HG02588 (cell line): ENCODE data around the gene ARHGAP12.
A peak's percentile ranks its signal among the peaks of the same experiment; 100 is the strongest.

Experiments used
- ATAC-seq: cut with Tn5 transposase; IDR thresholded peaks from one replicate; pipeline ENCODE4 v1.9.1; 2021; ENCODE audit warnings: mild to moderate bottlenecking, moderate library complexity; ENCODE audit not compliant: unreplicated experiment

Gene ARHGAP12

GRCh38 chr10:31948021-31948420 lies 19.4 kb upstream of the ARHGAP12 start:
- ATAC-seq = no peak

- ATAC-seq = no peak
Observed at GRCh38 chr10:31947144-31947926, 18.7 kb upstream of the ARHGAP12 start.

- no peak for ATAC-seq
Observed at GRCh38 chr10:31945392-31945791, 16.8 kb upstream of the ARHGAP12 start.

GRCh38 chr10:31944071-31944433 lies 15.4 kb upstream of the ARHGAP12 start:
- no peak for ATAC-seq

GRCh38 chr10:31942892-31943291 lies 14.3 kb upstream of the ARHGAP12 start:
- no peak for ATAC-seq

- no peak for ATAC-seq
Observed at GRCh38 chr10:31942435-31942834, 13.8 kb upstream of the ARHGAP12 start.

GRCh38 chr10:31940839-31941653 lies 12.4 kb upstream of the ARHGAP12 start:
- no peak for ATAC-seq

GRCh38 chr10:31939797-31940708 lies 11.4 kb upstream of the ARHGAP12 start:
- no peak for ATAC-seq

- no peak for ATAC-seq
Observed at GRCh38 chr10:31937371-31937770, 8.7 kb upstream of the ARHGAP12 start.

GRCh38 chr10:31936933-31937332 lies 8.3 kb upstream of the ARHGAP12 start:
- ATAC-seq = no peak

- no peak for ATAC-seq
Observed at GRCh38 chr10:31936086-31936485, 7.5 kb upstream of the ARHGAP12 start.

- ATAC-seq = no peak
Observed at GRCh38 chr10:31935678-31936077, 7.0 kb upstream of the ARHGAP12 start.

- no peak for ATAC-seq
Observed at GRCh38 chr10:31932838-31933237, 4.2 kb upstream of the ARHGAP12 start.

GRCh38 chr10:31930856-31931255 lies 2.2 kb upstream of the ARHGAP12 start:
- ATAC-seq = no peak

- ATAC-seq = peak; percentile 26
Observed at GRCh38 chr10:31930023-31930751, 1.6 kb upstream of the ARHGAP12 start.

- ATAC-seq = peak; percentile 22
Observed at GRCh38 chr10:31929261-31930022, 811 bp upstream of the ARHGAP12 start.

GRCh38 chr10:31927884-31928548 lies 615 bp downstream of the ARHGAP12 start:
- peak; percentile 43 for ATAC-seq

GRCh38 chr10:31927565-31927883 lies 1.1 kb downstream of the ARHGAP12 start:
- no peak for ATAC-seq
